NCI-H128 (cell line): ENCODE measurements around the gene ALDH7A1.
A peak's percentile ranks its signal among the peaks of the same experiment; 100 is the strongest.
"Not testable (repeated sequence)": the region's sequence is repeated elsewhere in the genome, so short reads cannot be mapped to it uniquely, and the experiment has no call there.

Source experiments
- DNase-seq: peaks from one replicate; lab custom pipeline; 2025; ENCODE audit not compliant: unreplicated experiment; lab: John Stamatoyannopoulos, UW

ALDH7A1 gene

GRCh38 chr5:126594748-126595485 lies at the start of gene ALDH7A1:
Gene ALDH7A1, minus strand, starts transcription at chr5:126595219. Its CDS starts 21 bp downstream, at chr5:126595198.
- no peak for DNase-seq

- DNase-seq, result no peak
Measured at GRCh38 chr5:126641387-126641786, 46.4 kb upstream of the ALDH7A1 start.

- DNase-seq, result no peak
Measured at GRCh38 chr5:126640866-126641265, 45.8 kb upstream of the ALDH7A1 start.

- no peak for DNase-seq
Measured at GRCh38 chr5:126636956-126637355, 41.9 kb upstream of the ALDH7A1 start.

GRCh38 chr5:126635585-126635984 lies 40.6 kb upstream of the ALDH7A1 start:
- no peak for DNase-seq

- no peak for DNase-seq
Measured at GRCh38 chr5:126633552-126633951, 38.5 kb upstream of the ALDH7A1 start.

- DNase-seq, result no peak
Measured at GRCh38 chr5:126631920-126632319, 36.9 kb upstream of the ALDH7A1 start.

GRCh38 chr5:126628102-126628501 lies 33.1 kb upstream of the ALDH7A1 start:
- DNase-seq, result no peak

GRCh38 chr5:126624534-126624933 lies 29.5 kb upstream of the ALDH7A1 start:
- DNase-seq, result no peak

- DNase-seq, result no peak
Measured at GRCh38 chr5:126619781-126620180, 24.8 kb upstream of the ALDH7A1 start.

- DNase-seq, result not testable (repeated sequence)
Measured at GRCh38 chr5:126617603-126618002, 22.6 kb upstream of the ALDH7A1 start.

GRCh38 chr5:126615286-126615685 lies 20.3 kb upstream of the ALDH7A1 start:
- no peak for DNase-seq

GRCh38 chr5:126613941-126614592 lies 19.0 kb upstream of the ALDH7A1 start:
- no peak for DNase-seq

- DNase-seq, result no peak
Measured at GRCh38 chr5:126610616-126611015, 15.6 kb upstream of the ALDH7A1 start.

GRCh38 chr5:126610160-126610559 lies 15.1 kb upstream of the ALDH7A1 start:
- DNase-seq, result no peak

- no peak for DNase-seq
Measured at GRCh38 chr5:126605525-126605924, 10.5 kb upstream of the ALDH7A1 start.

- no peak for DNase-seq
Measured at GRCh38 chr5:126603402-126603991, 8.5 kb upstream of the ALDH7A1 start.

- peak; percentile 12 for DNase-seq
Measured at GRCh38 chr5:126600631-126601511, 5.9 kb upstream of the ALDH7A1 start, which contains the start of gene PHAX. Gene PHAX, plus strand, starts transcription at chr5:126600947. Its CDS starts 16 bp downstream, at chr5:126600963.

GRCh38 chr5:126599971-126600630 lies 5.1 kb upstream of the ALDH7A1 start:
- not testable (repeated sequence) for DNase-seq

GRCh38 chr5:126599499-126599898 lies 4.5 kb upstream of the ALDH7A1 start:
- DNase-seq, result no peak

GRCh38 chr5:126597156-126597555 lies 2.1 kb upstream of the ALDH7A1 start:
- DNase-seq, result no peak
